ENCODE results near the gene SIL1. TPM values are rescaled to one million over a fixed set of nuclear protein-coding genes. Genes with fewer than 3 reads are reported as not detected.
"Not testable (repeated sequence)": the region's sequence is repeated elsewhere in the genome, so short reads cannot be mapped to it uniquely, and the experiment has no call there.

Gene SIL1
- total RNA-seq, 2 donors from 2014 or later, result 41.4 to 42.5 TPM

- DNase-seq (no peak), ATAC-seq (no peak)
- intact Hi-C loops (cut with DNase I), result no loop called here
These were observed 17.3 kb downstream of the SIL1 start for GRCh38 chr5:139180850-139181249.

- ATAC-seq; intact Hi-C loops (cut with DNase I); DNase-seq: not testable (repeated sequence)
These were observed 18.2 kb downstream of the SIL1 start for GRCh38 chr5:139179778-139180513.

DNA sequence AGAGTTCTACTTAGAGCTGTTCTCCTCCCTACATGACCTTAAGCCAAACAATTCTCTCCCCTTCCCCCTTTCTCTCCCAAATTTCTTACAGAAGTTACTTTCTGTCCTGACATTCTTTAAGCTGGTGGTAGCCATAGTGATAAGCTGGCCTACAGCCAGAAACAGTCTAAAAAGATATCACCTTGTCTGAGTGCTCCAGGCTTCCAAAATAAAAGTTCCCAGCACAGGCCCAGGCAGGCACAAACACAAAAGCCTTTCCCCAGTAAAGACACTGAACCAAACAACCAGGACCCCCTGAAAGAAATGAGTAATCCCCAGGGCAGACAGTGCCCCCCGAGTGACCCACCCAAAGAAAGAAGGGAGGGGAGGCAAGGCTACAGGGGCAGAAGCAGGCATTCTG is 19.2 kb downstream of the SIL1 start:
- intact Hi-C loops (cut with DNase I), result no loop called here
- DNase-seq (peak; percentile 40), ATAC-seq (peak; percentile 27 to 47)

- intact Hi-C loops (cut with DNase I), result no loop called here
- DNase-seq, result no peak
- ATAC-seq, result no peak
These were observed 19.6 kb downstream of the SIL1 start for GRCh38 chr5:139178589-139178917.

GRCh38 chr5:139177809-139178588 is 20.2 kb downstream of the SIL1 start:
- peak; percentile 35 for DNase-seq
- intact Hi-C loops (cut with DNase I), result no loop called here

GRCh38 chr5:139177281-139177680 is 20.9 kb downstream of the SIL1 start:
- ATAC-seq; DNase-seq; intact Hi-C loops (cut with DNase I): not testable (repeated sequence)

More at GRCh38 chr5:139177809-139178588, 20.2 kb downstream of the SIL1 start:
- ATAC-seq, result peak; percentile 84 to 87

DNA sequence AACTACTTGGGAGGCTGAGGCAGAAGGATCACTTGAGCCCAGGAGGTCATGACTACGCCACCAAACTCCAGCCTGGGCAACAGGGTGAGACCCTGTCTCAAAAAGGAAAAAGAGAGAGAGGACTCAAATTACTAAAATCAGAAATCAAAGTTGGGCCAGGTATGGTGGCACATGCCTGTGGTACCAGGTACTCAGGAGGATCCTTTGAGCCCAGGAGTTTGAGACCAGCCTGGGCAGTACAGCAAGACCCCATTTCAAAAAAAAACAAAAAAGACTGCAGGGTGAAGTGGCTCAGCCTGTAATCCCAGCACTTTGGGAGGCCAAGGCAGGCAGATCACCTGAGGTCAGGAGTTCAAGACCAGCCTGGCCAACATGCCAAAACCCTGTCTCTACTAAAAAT is 23.8 kb downstream of the SIL1 start:
- ATAC-seq; intact Hi-C loops (cut with DNase I); DNase-seq: not testable (repeated sequence)

GRCh38 chr5:139171779-139172404 is 26.3 kb downstream of the SIL1 start:
- intact Hi-C loops (cut with DNase I), result no loop called here
- DNase-seq (no peak), ATAC-seq (no peak)

GRCh38 chr5:139167952-139168720 is 30.0 kb downstream of the SIL1 start:
- ATAC-seq (no peak), DNase-seq (no peak)
- intact Hi-C loops (cut with DNase I), result no loop called here

DNA sequence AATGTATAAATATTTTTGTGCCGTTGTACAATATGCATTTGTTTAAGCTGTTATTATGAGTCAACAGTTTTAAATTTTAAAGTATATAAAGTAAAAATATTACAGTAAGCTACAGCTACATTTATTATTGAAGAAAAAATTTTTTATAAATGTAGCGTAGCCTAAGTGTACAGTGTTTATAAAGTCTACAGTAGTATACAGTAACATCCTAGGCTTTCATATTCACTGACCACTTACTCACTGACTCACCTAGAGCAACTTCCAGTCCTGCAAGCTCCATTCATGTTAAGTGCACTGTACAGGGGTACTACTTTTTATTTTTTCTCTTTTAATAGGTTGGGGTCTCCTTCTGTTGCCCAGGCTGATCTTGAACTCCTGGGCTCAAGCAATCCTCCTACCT is 30.6 kb downstream of the SIL1 start:
- intact Hi-C loops (cut with DNase I), result no loop called here
- DNase-seq (no peak), ATAC-seq (no peak)

GRCh38 chr5:139167063-139167462 is 31.1 kb downstream of the SIL1 start:
- ATAC-seq (no peak), DNase-seq (no peak)
- intact Hi-C loops (cut with DNase I), result no loop called here

DNA sequence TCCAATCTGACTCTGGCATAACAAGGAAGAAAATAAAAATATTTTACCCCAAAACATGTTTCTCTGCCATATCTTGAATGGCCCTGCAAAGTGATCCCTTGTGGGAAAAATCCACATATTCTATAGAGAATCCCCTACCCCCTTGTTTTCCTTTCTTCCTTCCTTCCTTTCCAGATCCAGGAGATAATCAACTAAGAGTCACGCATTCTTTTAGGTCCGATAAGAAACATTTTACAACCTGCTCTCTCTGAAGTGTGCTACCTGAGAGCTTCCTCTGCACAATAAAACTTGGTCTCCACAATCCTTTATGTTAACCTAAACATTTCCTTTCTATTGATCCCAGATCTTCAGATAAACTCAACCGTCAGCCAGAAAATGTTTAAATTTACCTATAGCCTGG is 33.3 kb downstream of the SIL1 start:
- ATAC-seq; DNase-seq; intact Hi-C loops (cut with DNase I): not testable (repeated sequence)

DNA sequence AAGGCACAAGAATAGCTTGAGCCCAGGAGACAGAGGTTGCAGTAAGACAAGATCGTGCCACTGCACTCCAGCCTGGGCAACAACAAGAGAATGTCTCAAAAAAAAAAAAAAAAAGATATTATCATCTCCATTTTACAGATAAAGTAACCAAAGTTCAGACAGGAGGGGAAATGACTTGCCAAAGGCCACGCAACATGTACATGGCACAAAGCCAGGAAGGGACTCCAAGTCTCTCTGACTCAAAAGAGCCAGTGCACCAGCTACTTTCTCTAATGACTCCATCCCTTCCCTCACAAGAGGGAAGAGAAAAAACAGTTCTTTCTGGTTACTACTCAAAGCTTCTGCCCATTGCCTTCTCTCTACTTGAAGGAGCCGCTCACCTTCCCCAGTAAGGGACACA is 34.1 kb downstream of the SIL1 start:
- ATAC-seq (no peak), DNase-seq (no peak)
- intact Hi-C loops (cut with DNase I), result no loop called here

DNA sequence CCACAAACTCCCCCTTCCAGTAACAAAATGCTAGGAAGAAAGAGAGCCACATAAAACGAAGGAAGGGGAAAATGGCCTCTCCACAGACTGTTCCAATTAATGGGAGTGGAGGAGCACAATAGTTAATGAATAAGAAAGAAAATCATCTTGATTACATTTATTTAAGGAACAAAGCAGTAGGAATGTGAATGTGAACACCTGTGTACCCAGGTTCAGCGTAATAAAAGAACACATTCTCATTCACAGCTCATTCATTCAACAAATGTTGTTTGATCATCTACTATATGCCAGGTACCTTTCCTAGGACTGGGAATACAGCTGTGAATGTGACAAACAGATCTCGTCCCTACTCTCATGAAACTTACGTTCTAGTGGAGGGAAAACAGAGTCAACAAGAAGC is 35.7 kb downstream of the SIL1 start:
- intact Hi-C loops (cut with DNase I), result no loop called here
- ATAC-seq (no peak), DNase-seq (no peak)

- intact Hi-C loops (cut with DNase I), result no loop called here
- DNase-seq, result no peak
- ATAC-seq, result no peak
These were observed 39.4 kb downstream of the SIL1 start for GRCh38 chr5:139158791-139159190.

- DNase-seq (no peak), ATAC-seq (no peak)
- intact Hi-C loops (cut with DNase I), result no loop called here
These were observed 40.6 kb downstream of the SIL1 start for GRCh38 chr5:139157556-139157955.

DNA sequence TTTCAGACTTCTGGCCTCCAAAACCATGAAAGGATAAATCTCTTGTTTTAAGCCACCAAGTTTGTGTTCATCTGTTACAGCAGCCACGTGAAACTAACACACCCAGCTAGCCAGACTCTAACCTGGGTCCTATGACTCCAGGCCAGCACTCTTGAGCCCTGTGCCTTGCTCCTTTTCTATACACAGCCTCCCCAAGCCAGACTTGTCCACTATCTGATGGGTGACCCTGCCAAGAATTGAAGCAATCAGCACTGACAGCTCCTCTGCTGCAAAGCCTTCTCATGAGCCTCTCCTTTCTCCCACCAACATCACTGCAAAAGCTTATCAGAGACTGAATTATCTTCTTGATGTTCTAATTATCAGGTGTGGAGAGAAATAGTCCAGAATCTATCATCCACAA is 41.4 kb downstream of the SIL1 start:
- ATAC-seq (peak; percentile 56 to 70), DNase-seq (no peak)
- intact Hi-C loops (cut with DNase I), result no loop called here

DNA sequence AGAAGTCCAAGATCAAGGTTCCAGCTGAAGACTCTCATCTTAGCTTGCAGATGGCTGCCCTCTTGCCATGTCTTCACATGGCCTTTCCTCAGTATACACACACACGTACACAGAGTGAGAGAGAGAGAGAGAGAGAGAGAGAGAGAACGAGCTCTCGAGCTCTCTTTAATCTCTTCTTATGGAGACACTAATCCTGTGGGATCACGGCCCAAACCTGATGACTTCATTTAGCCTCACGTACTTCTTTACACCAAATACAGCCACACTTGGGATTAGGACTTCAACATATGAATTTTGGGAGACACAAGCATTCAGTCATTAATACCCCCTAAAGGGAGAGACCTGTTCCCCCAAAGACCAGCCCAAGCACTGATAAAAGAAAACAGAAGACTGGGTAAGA is 42.8 kb downstream of the SIL1 start:
- intact Hi-C loops (cut with DNase I), result no loop called here

DNA sequence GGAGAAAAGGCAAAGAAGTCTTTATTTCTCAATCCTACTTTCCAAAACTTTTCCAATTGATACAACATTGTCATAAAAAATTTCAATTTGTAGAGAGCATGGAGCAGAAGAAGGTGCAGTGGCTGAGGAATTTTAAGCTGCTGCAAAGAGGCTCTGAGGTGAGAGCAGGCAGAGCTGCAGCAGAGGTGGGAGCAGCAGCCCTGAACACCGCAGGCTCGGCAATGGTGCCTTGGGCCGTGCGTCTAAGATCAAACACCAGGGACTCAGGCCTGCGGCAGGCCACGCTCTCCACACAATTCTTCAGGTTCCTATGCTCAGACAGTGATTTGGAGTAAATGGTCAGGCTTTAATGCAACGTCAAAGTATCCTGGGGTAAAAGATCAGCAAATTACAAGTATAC is 46.3 kb downstream of the SIL1 start:
- ATAC-seq (no peak), DNase-seq (no peak)
- intact Hi-C loops (cut with DNase I), result no loop called here

More for the DNA sequence above, 42.8 kb downstream of the SIL1 start:
- ATAC-seq (no peak), DNase-seq (no peak)

Data from left cardiac atrium (tissue), 4 donors.